Measurements from ENCODE around the gene DHFR.

DNA sequence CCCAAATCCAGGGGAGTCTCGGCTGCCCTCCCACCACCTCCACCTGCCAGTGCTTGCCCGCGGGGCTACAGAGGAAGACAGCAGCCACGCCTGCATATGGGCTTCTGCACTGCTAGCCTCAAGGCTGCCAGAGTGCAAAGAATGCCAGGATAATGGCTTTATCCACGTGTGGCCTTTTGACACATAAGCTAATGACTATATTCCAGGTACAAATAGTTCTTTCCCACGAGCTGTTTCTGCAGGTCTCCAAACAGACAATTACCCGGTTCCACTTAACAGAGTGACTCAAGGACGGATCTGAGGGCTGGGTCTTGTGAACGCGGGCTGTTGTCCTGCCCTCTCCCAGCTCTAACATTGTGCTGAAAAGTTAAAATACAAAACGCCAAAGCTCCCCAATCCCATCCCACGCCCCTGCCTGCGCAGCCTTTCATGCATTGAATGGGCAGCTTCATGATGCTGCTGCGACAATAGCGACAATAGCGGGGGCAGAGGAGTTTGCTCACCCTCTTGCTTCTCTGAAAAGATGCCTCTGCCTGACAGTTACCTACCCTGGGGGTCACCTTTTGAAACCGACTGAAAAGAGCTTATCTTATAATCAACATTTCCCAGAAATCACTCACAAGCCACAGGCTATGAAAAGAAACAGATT lies 39.4 kb downstream of the DHFR start:
- TF ChIP-seq, protein P1, sequence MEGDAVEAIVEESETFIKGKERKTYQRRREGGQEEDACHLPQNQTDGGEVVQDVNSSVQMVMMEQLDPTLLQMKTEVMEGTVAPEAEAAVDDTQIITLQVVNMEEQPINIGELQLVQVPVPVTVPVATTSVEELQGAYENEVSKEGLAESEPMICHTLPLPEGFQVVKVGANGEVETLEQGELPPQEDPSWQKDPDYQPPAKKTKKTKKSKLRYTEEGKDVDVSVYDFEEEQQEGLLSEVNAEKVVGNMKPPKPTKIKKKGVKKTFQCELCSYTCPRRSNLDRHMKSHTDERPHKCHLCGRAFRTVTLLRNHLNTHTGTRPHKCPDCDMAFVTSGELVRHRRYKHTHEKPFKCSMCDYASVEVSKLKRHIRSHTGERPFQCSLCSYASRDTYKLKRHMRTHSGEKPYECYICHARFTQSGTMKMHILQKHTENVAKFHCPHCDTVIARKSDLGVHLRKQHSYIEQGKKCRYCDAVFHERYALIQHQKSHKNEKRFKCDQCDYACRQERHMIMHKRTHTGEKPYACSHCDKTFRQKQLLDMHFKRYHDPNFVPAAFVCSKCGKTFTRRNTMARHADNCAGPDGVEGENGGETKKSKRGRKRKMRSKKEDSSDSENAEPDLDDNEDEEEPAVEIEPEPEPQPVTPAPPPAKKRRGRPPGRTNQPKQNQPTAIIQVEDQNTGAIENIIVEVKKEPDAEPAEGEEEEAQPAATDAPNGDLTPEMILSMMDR (IDR thresholded peaks at IDR 0.05) = no peak
- no peak for TF ChIP-seq POLR2A (IDR thresholded peaks at IDR 0.05)

Data from esophagus squamous epithelium (tissue), 4 donors.